Daoy (cell line): ENCODE results near the gene PLEKHG4B. TPM values are rescaled to one million over a fixed set of nuclear protein-coding genes. Genes with fewer than 3 reads are reported as not detected.

Experiments
- DNase-seq: peaks from one replicate; pipeline ENCODE4 v3.0.0-alpha.2; 2015; ENCODE audit warnings: low read depth
- total RNA-seq: library from RNA; depleted of rRNA; stranded (reverse); fragments of >200 nt; shearing (Covaris generic); gene quantifications from 2 replicates; pipeline ENCODE4 v1.2.3, GENCODE V29; 2014

Gene PLEKHG4B
- total RNA-seq, 1 experiment from 2014 or later, result 13.5 TPM

DNA sequence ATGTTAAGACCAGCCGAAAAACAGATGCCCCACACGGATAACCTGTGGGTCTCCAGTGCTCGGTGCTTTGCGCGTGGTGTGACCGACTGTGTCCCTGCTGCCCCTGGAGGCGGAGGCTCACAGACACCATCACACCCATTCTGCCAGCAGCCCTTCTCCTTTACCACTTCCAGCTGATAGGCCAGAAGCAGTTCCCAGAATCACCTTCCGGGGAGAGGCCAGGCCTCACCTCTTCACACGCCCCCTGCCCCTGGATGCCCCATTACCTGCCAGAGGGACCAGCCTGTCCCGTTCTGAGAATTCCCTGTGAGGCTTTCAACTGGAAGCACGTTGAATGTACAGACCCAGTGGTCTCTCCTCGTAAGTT is 77.7 kb downstream of the PLEKHG4B start:
- DNase-seq, result no peak

- no peak for DNase-seq
Measured at GRCh38 chr5:170971-171800, 79.2 kb downstream of the PLEKHG4B start.

DNA sequence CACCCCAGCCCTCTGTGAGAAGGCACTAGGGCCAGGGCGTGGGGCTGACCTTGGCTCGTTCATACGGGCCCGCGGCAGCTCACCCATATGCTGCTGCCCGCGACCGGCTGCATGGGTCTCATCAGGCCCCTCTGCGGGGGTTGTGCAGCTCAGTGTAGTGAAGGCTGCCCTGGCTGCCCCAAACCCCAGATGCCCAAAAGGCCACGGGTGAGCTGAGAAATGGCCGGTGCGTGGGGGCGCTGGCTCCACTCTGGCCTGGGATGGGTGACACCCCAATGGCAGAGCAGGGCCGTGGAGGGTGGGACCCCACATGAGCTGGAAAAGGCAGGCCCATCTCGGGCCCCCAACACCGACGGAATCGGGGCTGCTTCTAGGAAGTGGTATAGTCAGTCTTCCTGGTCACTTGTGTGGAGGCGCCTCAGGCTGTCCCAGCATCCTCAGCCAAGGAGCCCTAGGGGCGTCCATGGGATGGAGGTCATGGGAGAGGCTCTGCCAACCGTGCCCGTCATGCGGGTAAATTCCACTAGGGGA is 79.9 kb downstream of the PLEKHG4B start:
- DNase-seq, result no peak

GRCh38 chr5:172421-172820 is 80.5 kb downstream of the PLEKHG4B start:
- no peak for DNase-seq

DNA sequence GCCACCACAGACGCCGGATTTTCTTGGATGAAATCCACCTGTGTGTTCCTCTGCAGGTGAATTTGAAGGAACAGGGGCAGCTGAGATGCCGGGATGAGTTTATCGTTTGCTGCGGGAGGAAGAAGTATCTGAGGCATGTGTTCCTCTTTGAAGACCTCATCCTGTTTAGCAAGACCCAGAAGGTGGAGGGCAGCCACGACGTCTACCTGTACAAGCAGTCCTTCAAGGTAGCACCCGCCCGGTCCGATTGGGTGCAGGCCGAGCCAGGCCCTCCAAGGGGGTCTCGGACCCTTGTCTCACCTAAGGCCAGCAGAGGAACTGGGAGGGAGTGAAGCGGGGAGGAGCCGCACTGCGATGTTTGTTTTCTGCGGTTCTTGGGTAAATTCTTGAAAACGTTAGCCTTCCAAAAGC is 80.9 kb downstream of the PLEKHG4B start:
- no peak for DNase-seq

DNA sequence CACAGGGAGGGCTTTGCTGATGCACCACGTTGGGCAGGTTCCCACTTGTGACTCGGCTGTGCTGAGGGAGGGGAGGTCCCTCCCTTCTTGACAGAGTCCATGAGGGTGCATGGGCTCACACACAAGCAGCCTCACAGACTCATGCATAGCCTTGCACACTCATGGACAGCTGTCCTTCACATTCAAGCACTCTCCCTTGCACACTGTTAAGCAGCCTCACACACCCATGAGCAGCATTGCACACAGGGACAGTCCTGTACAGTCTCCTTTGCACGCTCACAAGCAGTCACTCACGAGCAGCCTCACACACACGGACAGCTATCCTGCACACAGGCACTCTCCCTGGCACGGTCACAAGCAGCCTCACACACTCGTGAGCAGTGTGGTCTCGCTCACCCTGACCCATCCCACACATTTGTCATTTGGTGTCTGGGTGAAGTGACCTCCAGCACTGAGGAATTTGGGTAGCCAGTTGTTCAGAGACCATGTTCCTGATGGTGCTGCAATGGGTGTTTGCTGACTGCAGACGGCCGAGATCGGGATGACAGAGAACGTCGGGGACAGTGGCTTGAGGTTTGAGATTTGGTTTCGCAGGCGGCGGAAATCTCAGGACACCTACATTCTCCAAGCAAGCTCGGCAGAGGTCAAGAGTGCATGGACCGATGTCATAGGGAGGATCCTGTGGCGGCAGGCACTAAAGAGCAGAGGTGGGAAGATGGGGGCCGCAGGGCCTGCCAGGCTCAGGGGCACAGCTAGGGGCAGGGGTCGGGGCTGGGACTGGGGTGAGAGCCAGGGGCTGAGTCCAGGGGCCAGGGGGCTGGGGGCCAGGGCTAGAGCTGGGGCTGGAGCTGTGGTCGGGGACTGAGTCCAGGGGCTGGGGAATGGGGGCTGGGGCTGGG is 81.7 kb downstream of the PLEKHG4B start:
- no peak for DNase-seq

- no peak for DNase-seq
Measured at GRCh38 chr5:174291-174600, 82.3 kb downstream of the PLEKHG4B start.

- DNase-seq, result no peak
Measured at GRCh38 chr5:174876-175465, 83.0 kb downstream of the PLEKHG4B start.

GRCh38 chr5:176296-176823 is 84.4 kb downstream of the PLEKHG4B start:
- DNase-seq, result no peak

- DNase-seq, result no peak
Measured at GRCh38 chr5:178110-178509, 86.1 kb downstream of the PLEKHG4B start.

DNA sequence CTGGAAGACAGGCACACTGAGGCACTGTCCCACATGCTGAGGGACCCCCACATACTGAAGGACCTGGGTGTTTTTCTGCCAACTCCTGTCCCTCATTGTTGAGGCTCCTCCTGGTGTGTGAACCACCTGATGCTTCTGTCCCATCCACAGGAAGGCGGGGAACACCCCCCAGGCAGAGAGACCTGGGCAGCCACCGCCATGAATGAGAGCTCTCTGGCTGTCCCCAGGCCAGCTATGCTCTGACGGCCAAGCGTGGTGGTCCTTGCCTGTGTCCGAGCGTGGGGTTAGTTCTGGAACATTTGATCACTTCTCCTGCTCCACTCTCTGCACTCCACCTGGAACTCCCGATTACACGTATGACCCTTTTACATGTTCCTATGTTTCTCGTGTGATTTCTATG is 87.4 kb downstream of the PLEKHG4B start:
- no peak for DNase-seq

- no peak for DNase-seq
Measured at GRCh38 chr5:180286-180918, 88.4 kb downstream of the PLEKHG4B start.

DNA sequence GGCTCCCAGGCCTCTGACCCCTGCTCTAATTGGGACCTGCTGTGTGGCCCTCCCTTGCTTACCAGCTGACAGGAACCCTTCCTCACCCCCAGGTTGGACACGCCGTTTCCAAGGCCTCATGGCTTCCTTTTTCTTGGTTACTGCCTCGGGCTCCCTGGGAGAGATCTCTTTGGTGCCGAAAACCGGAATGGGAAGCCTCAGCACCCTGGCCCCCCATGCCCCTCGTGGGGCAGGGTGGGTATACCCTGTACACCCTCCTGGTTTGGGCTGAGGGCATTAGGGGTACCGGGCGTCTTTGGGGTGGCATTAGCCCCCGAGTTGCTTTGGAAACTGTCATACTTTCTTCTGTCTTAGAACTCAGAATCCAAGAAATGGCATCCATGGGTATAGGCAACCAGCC is 89.2 kb downstream of the PLEKHG4B start:
- DNase-seq, result no peak

- no peak for DNase-seq
Measured at GRCh38 chr5:181566-181965, 89.6 kb downstream of the PLEKHG4B start.

- no peak for DNase-seq
Measured at GRCh38 chr5:182126-182525, 90.2 kb downstream of the PLEKHG4B start.

DNA sequence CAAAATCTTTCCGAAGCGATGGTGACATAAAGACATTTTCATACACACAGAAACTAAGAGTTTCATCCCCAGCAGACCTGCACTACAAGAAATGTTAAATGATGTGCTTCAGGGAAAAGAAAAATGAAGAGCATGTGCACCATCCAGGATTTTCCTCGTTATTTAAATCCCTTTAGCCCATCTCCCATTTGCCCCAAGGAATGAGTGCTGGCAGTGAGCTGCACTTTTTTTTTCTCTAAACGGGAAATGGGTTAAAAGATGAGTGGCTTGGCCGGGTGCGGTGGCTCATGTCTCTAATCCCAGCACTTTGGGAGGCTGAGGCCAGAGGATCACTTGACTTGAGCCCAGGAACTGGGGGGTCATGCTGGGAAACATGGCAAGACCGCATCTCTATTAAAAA is 92.5 kb downstream of the PLEKHG4B start:
- DNase-seq, result no peak

- no peak for DNase-seq
Measured at GRCh38 chr5:185095-186070, 93.4 kb downstream of the PLEKHG4B start.

DNA sequence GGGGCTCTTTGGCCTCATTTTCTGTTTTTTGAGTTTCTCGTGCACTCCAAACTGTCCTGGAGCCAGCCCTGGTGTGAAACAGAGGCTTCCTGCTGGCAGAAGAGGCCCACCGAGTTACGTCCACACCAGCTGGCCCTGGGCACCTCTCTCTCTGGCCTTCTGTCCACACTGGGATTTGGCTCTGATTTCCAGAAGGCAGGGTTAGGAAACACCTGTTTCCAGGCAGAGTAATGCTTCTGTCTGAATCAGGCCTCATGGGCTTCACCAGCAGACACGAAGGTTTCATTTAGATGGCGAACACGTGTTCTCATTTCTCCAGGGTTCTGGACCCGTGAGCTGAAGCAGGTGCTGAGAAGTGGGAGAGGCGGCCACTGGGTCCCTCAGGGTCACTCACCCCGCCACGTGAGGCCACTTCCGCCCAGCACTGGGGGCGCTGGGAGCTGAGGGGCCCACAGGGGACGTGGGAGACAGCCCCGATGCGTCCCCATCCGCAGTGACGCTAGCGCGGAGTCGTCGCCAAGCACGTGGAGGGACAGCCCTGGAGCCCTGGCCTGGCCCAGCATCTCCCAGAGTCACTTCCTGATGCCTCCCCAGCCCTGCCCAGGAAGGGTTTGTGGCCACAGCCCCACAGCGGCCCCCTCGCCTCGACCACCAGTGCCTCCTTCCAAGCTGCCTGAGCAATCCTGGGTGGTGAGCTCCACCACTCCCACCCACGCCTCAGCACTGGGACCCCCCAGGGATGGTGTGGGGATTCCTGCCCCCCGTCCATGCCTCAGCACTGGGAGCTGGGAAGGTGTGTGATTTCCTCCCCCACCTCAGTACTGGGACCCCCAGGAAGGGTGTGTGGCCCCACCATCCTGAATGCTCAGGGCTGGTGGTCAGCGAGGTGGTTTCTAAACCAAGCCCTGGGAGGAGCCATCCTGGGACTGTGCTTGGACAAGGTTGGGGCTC is 94.4 kb downstream of the PLEKHG4B start:
- DNase-seq, result no peak

DNA sequence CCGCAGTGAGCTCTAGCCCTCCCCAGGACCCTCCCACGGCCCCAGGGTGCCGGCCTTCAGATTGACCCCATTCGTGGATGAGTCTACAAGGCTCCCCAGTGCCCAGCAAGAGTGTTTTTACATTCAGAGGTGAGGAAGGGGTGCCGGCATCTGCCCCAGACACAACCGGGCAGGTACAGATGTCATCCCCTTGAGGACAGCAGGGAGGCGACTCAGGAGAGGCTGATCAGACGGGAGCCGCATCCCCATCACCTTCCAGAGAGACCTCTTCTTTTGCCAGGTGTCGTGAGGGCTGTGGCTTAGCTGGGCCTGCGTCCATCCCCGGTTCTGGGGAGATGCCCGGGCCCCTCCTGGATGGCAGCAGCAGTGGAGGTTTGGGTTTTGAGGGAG is 95.1 kb downstream of the PLEKHG4B start:
- DNase-seq, result no peak
